CD4-positive, alpha-beta T cell treated with Interleukin-1 beta for 1 hour (primary cell): ENCODE measurements around the gene SAT2.

Experiments
- DNase-seq, 2 donors: peaks; one replicate each; pipeline ENCODE4 v3.0.0-alpha.2; 2020 to 2022

Gene SAT2

GRCh38 chr17:7589891-7590691 lies 37.5 kb downstream of the SAT2 start, which contains the start of gene SOX15:
SOX15 (minus strand) TSS chr17:7590094; CDS start chr17:7589676, 418 bp downstream.
- no peak for DNase-seq

- peak; percentile 70 to 78 for DNase-seq
Measured at GRCh38 chr17:7589204-7589868, 38.3 kb downstream of the SAT2 start.

GRCh38 chr17:7588553-7589203 lies 38.9 kb downstream of the SAT2 start:
- no peak for DNase-seq

GRCh38 chr17:7587420-7588151 lies 40.0 kb downstream of the SAT2 start:
- DNase-seq = no peak

GRCh38 chr17:7586673-7587419 lies 40.8 kb downstream of the SAT2 start:
- no peak for DNase-seq

- DNase-seq = peak; percentile 96
Measured at GRCh38 chr17:7583253-7584109, 44.1 kb downstream of the SAT2 start, which contains the start of gene MPDU1. MPDU1 (plus strand) TSS chr17:7583852; CDS start chr17:7583863, 11 bp downstream.

GRCh38 chr17:7582396-7583252 lies 45.0 kb downstream of the SAT2 start:
- no peak for DNase-seq

- DNase-seq = no peak
Measured at GRCh38 chr17:7580604-7581575, 46.7 kb downstream of the SAT2 start.

- DNase-seq = peak; percentile 44 to 60
Measured at GRCh38 chr17:7579834-7580603, 47.6 kb downstream of the SAT2 start.

- peak; percentile 67 to 86 for DNase-seq
Measured at GRCh38 chr17:7579001-7579833, 48.4 kb downstream of the SAT2 start, which contains the start of gene CD68. CD68 (plus strand) TSS chr17:7579638; CDS start chr17:7579678, 40 bp downstream.

GRCh38 chr17:7577327-7578199 lies 50.1 kb downstream of the SAT2 start:
- DNase-seq = no peak

- no peak for DNase-seq
Measured at GRCh38 chr17:7576432-7576937, 51.1 kb downstream of the SAT2 start.
